HUES48 (cell line): ENCODE measurements around the gene LRRTM4.

ENCODE experiments used
- H3K27ac ChIP-seq: one replicate; pipeline ENCODE4 v1.7.0; 2013; ENCODE audit warnings: low read depth, low read length, inconsistent platforms
- H3K27me3 ChIP-seq: 2 replicates; pipeline ENCODE4 v1.6.1; 2013; ENCODE audit warnings: mild to moderate bottlenecking, low read length; ENCODE audit not compliant: control insufficient read depth, insufficient read depth
- H3K36me3 ChIP-seq: 2 replicates; pipeline ENCODE4 v1.6.1; 2013; ENCODE audit warnings: low read length; ENCODE audit not compliant: control insufficient read depth, insufficient read depth
- H3K4me1 ChIP-seq: 2 replicates; pipeline ENCODE4 v1.6.1; 2013; ENCODE audit warnings: mild to moderate bottlenecking, low read length; ENCODE audit not compliant: control insufficient read depth, insufficient read depth
- H3K4me3 ChIP-seq: 2 replicates; pipeline ENCODE4 v1.5.1; 2013; ENCODE audit warnings: mild to moderate bottlenecking, low read depth, low read length
- H3K9ac ChIP-seq: 2 replicates; pipeline ENCODE4 v1.6.1; 2013; ENCODE audit warnings: mild to moderate bottlenecking, low read depth, low read length, moderate library complexity
- H3K9me3 ChIP-seq: 2 replicates; pipeline ENCODE4 v1.6.1; 2013; ENCODE audit warnings: low read length; ENCODE audit not compliant: control insufficient read depth, insufficient read depth

LRRTM4 gene

DNA sequence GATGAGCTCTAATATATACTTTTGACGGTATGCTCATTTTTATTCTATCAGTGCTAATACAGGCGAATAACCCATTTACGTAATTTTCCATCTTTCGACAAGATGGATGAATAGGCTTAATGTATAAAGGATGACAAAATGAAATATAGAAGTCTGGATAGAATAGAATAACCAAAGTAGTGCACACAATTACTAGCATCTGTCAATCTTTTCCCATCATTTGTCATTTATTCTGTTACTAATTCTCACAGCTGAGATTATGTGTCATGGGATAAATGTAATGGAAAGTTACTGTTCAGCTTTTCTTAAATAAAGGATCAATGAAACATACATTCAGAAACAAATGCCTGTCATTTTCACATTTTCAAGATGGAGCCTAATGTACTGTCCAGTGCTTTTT is 548.6 kb downstream of the LRRTM4 start:
- no peaks in the 10 kb centered on the region for H3K4me1 ChIP-seq
- H3K27me3 ChIP-seq, result no peaks in the 10 kb centered on the region
- H3K9ac ChIP-seq, result no peak overlapping the region

DNA sequence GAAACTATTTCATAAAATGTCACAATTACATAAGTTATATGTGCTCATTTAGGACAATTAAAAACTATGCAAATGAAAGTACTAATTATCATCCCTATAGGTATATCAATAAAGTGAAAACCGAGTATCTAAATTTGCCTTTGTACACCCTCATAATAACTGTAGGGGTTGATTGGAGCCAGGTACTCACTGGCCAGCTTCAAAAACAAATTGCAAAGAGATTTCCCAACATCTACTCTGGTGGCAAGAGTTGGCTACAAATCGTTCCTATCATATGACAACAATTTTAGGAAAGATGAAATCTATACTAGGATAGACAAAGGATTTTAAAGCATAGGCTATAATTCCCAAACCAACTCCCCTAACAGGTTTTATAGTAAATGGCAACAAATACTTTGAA is 556.4 kb downstream of the LRRTM4 start:
- Histone ChIP-seq H3K27ac (no peak overlapping the region), H3K9ac (no peak overlapping the region), H3K9me3 (no peaks in the 10 kb centered on the region), H3K4me3 (no peak overlapping the region), H3K27me3 (no peaks in the 10 kb centered on the region), H3K36me3 (no peaks in the 10 kb centered on the region), H3K4me1 (peaks cover 11% of the 10 kb centered on the region)

More for the DNA sequence above, 548.6 kb downstream of the LRRTM4 start:
- Histone ChIP-seq H3K4me3 (no peak overlapping the region), H3K36me3 (no peaks in the 10 kb centered on the region), H3K27ac (no peak overlapping the region), H3K9me3 (no peaks in the 10 kb centered on the region)

DNA sequence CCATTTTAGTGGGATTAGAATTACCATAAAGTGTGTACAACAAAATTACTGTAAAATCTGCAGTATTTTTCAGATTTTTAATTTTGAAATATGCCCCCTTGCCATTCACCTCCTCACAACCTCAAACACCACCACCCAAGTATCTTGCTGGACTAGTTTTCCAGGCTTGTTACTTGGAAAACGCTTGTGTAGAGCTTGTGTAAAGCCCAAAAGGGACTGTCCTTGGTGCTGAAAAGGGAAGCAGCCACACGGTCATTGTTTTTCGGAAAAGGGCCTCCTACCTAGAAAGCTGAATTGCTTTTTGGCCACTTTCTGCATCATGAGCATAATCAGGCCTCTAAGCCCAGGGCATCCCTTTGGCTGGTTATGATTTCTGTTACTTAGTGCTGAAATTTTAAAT is 563.4 kb downstream of the LRRTM4 start:
- no peaks in the 10 kb centered on the region for H3K9me3 ChIP-seq
- no peak overlapping the region for H3K27ac ChIP-seq
- H3K4me3 ChIP-seq, result no peak overlapping the region
- no peak overlapping the region for H3K9ac ChIP-seq
- H3K27me3 ChIP-seq, result no peaks in the 10 kb centered on the region
- peaks cover 16% of the 10 kb centered on the region; the same call in 1 of the 2 replicates for H3K4me1 ChIP-seq
- no peaks in the 10 kb centered on the region for H3K36me3 ChIP-seq

DNA sequence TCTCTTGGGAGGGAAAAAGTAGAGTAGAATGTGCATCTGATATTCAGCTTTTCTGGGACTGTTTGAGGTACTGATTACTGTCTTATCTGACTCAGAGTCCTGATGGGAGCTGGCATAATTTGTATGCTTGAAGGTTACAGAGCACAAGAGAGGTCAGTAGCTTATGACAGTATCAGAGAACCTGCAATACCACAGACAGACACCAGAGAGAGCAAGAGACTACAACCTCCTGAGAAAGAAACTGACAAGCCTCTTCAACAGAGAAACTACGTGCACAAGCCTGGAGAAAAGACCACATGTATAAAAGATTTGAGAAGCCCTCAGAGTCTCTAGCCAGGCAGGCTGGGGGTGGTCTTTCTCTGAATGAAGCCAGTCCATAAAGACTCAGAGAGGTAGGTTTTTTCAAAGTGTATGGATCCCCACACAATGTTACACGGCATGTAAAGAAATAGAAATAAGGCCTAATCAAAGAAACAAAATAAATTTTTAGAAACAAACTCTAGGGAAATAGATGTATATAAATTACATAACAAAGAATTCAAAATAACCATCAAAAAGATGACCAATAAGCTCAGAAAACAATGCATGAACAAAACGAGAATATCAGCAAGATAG is 568.3 kb downstream of the LRRTM4 start:
- Histone ChIP-seq H3K27me3 (no peaks in the 10 kb centered on the region), H3K9me3 (no peaks in the 10 kb centered on the region), H3K36me3 (no peaks in the 10 kb centered on the region), H3K9ac (no peak overlapping the region), H3K4me3 (no peak overlapping the region), H3K4me1 (peaks cover 16% of the 10 kb centered on the region; the same call in 1 of the 2 replicates), H3K27ac (no peak overlapping the region)

DNA sequence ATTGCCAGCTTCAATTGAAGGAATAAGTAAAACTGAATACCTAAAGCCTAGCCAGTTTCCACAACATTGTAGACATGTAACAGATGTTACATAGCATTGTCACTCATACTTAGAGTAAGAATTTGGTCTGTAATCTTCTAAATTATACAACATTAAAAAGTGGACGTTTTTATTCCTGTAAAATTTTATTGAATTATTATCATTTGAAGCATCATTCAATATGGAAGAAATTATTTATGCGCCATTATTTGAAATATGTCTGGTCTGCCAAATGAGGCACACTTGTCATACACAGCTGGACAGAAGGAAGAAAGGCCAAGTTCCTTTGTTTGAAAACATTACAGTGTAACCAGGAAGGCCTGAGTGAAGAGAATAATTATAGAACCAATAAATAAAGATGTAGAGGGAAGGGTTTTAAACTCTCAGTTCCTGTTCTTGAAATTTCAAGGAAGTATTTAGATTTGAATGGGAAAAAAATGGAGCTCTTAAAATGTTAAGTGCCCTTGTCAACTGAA is 575.5 kb downstream of the LRRTM4 start:
- no peaks in the 10 kb centered on the region for H3K36me3 ChIP-seq
- no peaks in the 10 kb centered on the region for H3K27me3 ChIP-seq
- no peaks in the 10 kb centered on the region for H3K9me3 ChIP-seq
- no peak overlapping the region for H3K9ac ChIP-seq
- no peak overlapping the region for H3K4me3 ChIP-seq
- H3K27ac ChIP-seq, result no peak overlapping the region
- no peaks in the 10 kb centered on the region for H3K4me1 ChIP-seq

DNA sequence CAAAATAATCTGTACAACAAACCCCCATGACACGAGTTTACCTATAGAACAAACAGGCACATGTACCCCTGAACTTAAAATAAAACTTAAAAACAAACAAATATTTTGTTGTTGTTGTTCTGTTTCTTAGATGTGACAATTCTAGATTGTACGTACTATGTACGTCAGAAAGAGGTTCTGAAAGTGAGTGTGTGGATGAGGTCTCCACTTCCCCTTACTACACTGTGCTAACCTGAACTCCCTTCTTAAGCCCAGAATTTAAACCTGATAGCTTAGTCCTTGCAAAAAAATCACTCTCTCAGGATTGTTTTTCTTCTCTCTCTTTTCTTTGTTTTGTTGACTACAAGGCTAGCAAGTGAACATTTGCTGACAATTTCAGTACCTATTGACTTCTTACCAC is 581.6 kb downstream of the LRRTM4 start:
- H3K27ac ChIP-seq, result no peak overlapping the region
- H3K4me1 ChIP-seq, result 0 out of 2 replicates have a peak, but pooled peaks cover 3% of the 10 kb centered on the region
- H3K9me3 ChIP-seq, result no peaks in the 10 kb centered on the region
- H3K4me3 ChIP-seq, result no peak overlapping the region
- no peak overlapping the region for H3K9ac ChIP-seq
- no peaks in the 10 kb centered on the region for H3K27me3 ChIP-seq
- H3K36me3 ChIP-seq, result no peaks in the 10 kb centered on the region

DNA sequence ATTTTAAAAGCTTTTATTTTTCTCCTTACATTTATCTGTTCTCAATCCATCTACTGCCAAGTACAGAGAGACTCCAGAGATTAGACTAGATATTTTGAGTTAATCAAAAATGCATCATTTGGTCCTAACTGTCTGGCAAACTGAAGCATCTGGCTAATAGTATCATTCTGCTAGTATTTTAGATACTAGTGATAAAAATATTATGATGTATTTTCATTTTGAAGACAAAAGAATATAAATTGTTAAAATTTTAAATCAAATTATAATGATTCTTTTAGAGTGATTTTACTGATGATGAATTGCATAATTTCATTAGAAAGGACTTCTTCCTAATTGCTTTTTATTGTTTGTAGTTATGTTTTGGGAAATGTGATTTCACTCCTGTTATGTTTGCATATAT is 584.0 kb downstream of the LRRTM4 start:
- no peak overlapping the region for H3K4me3 ChIP-seq
- H3K4me1 ChIP-seq, result 0 out of 2 replicates have a peak, but pooled peaks cover 3% of the 10 kb centered on the region
- no peaks in the 10 kb centered on the region for H3K9me3 ChIP-seq
- no peak overlapping the region for H3K9ac ChIP-seq
- H3K36me3 ChIP-seq, result no peaks in the 10 kb centered on the region
- H3K27me3 ChIP-seq, result no peaks in the 10 kb centered on the region
- H3K27ac ChIP-seq, result no peak overlapping the region

DNA sequence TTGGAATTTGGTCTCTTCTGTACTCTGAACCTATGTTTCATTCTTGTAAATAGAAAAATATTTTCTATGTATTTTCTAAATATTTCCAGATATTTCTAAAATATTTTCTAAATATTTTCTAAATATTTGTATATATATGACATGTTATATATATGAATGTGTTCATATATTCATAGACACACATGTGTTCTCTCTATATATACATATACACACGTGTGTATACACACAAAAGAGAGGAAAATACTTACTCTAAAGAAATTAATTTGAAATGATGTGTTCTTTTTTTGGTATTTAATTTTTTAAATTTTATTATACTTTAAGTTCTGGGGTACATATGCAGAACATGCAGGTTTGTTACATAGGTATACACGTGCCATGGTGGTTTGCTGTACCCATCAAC is 589.6 kb downstream of the LRRTM4 start:
- H3K9me3 ChIP-seq, result no peaks in the 10 kb centered on the region
- H3K9ac ChIP-seq, result no peak overlapping the region
- H3K27me3 ChIP-seq, result no peaks in the 10 kb centered on the region
- no peak overlapping the region for H3K4me3 ChIP-seq
- H3K36me3 ChIP-seq, result no peaks in the 10 kb centered on the region
- H3K27ac ChIP-seq, result no peak overlapping the region
- H3K4me1 ChIP-seq, result no peaks in the 10 kb centered on the region

DNA sequence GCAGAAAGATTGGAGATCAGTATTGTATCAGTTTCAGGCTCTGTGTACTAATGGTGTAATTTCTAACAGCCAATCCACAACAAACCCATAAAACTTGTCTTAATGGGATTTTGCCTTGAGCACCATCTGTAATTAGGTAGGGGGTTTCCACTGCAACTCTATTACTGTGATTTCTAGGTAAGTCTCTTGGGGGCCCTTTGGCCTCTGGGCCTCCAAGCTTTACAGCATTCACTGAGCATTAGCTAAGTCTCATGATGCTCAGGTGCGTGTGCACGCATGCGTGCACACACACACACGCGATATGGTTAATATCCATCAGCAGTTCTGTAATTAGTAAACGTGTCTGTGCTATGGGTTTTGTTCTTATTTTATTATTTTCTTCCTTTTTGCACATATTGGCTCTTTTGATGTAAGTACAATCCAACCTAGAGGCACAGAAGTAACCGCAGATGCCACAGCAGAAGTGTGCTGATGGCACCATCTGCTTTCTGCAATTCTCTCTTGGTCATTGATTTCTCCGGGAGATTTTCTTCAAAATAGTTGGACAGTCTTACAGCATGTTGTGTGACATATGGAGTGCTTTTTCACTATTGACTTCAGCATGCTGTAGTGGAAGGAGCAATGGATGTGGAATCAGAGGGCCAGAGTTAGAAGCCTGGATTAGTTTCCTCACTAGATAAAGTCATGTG is 592.0 kb downstream of the LRRTM4 start:
- Histone ChIP-seq H3K27me3 (no peaks in the 10 kb centered on the region), H3K36me3 (no peaks in the 10 kb centered on the region), H3K4me1 (no peaks in the 10 kb centered on the region), H3K4me3 (no peak overlapping the region), H3K9me3 (no peaks in the 10 kb centered on the region), H3K27ac (no peak overlapping the region), H3K9ac (no peak overlapping the region)

DNA sequence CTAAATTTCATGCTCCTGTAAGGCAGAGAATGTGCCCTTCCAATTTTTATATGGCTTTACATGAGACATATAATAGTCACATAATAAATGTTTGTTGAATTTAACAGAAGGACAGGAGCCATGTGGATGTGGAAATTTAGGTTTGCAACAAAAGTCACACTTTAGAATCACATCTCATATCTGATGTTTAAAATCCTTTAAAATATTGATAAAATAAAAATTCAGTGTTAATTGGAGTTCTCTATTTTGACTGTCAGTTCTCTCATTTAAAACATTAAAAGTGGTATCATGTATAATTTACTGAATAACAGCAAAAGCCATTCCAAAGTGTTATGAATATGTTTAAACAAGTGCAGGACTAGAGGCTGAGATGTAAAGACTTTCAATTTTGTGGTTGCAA is 594.1 kb downstream of the LRRTM4 start:
- no peaks in the 10 kb centered on the region for H3K4me1 ChIP-seq

DNA sequence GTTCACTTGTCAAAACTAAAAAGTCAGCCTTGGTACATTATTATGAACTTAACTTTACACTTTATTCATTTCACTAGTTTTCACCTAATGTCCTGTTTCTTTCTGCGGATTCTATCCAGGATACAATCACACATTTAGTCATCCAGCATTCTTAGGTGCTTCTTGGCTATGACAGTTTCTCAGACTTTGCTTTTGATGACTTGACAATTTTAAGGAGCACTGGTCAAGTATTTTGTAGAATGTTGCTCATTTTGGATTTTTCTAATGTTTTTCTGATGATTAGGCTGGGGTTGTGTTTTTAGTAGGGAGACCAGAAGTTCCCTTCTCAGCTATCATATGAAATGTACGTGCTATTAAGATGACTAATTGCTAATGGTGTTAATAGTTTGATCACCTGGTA is 601.2 kb downstream of the LRRTM4 start:
- no peaks in the 10 kb centered on the region for H3K27me3 ChIP-seq

More for the DNA sequence above, 594.1 kb downstream of the LRRTM4 start:
- Histone ChIP-seq H3K9ac (no peak overlapping the region), H3K27ac (no peak overlapping the region), H3K4me3 (no peak overlapping the region), H3K36me3 (no peaks in the 10 kb centered on the region), H3K27me3 (no peaks in the 10 kb centered on the region), H3K9me3 (no peaks in the 10 kb centered on the region)

More for the DNA sequence above, 601.2 kb downstream of the LRRTM4 start:
- no peak overlapping the region for H3K27ac ChIP-seq
- no peak overlapping the region for H3K9ac ChIP-seq
- H3K9me3 ChIP-seq, result no peaks in the 10 kb centered on the region
- H3K4me3 ChIP-seq, result no peak overlapping the region
- no peaks in the 10 kb centered on the region for H3K36me3 ChIP-seq
- H3K4me1 ChIP-seq, result no peaks in the 10 kb centered on the region
